Uterus (tissue), 4 donors: ENCODE results near the gene PPHLN1. TPM values are rescaled to one million over a fixed set of nuclear protein-coding genes. Genes with fewer than 3 reads are reported as not detected.

Experiments
- DNase-seq, 2 donors: peaks; one replicate each; pipeline ENCODE4 v3.0.0-alpha.2; 2019 to 2020
- H3K27ac ChIP-seq, 2 donors: fragments of 200-600 bp; sonication (generic); 1 replicate in 1 of 2; 2 replicates in 1 of 2; pipeline ENCODE4 v1.5.1; 2016 to 2018
- H3K27me3 ChIP-seq, 2 donors: fragments of 200-600 bp; sonication (generic); one replicate each; pipeline ENCODE4 v1.5.1; 2018 to 2019; ENCODE audit warnings: control low read depth in 1 of 2
- H3K36me3 ChIP-seq, 2 donors: fragments of 200-600 bp; sonication (generic); one replicate each; pipeline ENCODE4 v1.5.1; 2019; ENCODE audit warnings: control low read depth in 1 of 2
- H3K4me1 ChIP-seq, 2 donors: fragments of 200-600 bp; sonication (generic); one replicate each; pipeline ENCODE4 v1.5.1; 2018 to 2019; ENCODE audit warnings: control low read depth in 1 of 2
- H3K4me3 ChIP-seq, 2 donors: fragments of 200-600 bp; sonication (generic); 1 replicate in 1 of 2; 2 replicates in 1 of 2; pipeline ENCODE4 v1.5.1; 2018 to 2019; ENCODE audit warnings: mild to moderate bottlenecking in 1 of 2
- H3K9me3 ChIP-seq, 2 donors: fragments of 200-600 bp; sonication (generic); one replicate each; pipeline ENCODE4 v1.5.1; 2019; ENCODE audit warnings: control low read depth in 1 of 2
- CTCF ChIP-seq, 4 experiments: fragments of 200-600 bp in 2 of 4; fragments of 450-650 bp in 2 of 4; sonication (generic) in 2 of 4; IDR thresholded peaks; one replicate each; pipeline ENCODE4 v1.5.1; 2016 to 2019; ENCODE audit warnings: antibody characterized with exemption in 4 of 4, mild to moderate bottlenecking in 2 of 4, moderate library complexity in 1 of 4
- POLR2A ChIP-seq, 2 donors: fragments of 450-650 bp; IDR thresholded peaks; one replicate each; pipeline ENCODE4 v1.6.1; 2016; ENCODE audit warnings: antibody characterized with exemption in 2 of 2, mild to moderate bottlenecking in 1 of 2, moderate library complexity in 1 of 2
- intact Hi-C: fragments of 100-400 bp; cut with DNase I; formaldehyde crosslinking; loops from one replicate; pipeline ENCODE4 v1.15.1; 2023; ENCODE audit warnings: low total_unique reads
- total RNA-seq, 4 donors: library from RNA; depleted of rRNA in 3 of 4; stranded (reverse); fragments of >200 nt in 3 of 4; gene quantifications; one replicate each; pipeline versions ENCODE4 v1.1.0 to v1.2.4, GENCODE V29; 2014 to 2023
- donor health status: DM: yes; HTN: yes; CAD: no.

The PPHLN1 gene
- total RNA-seq, 4 donors from 2014 or later: 20.2 to 124 (median 53.3) TPM

GRCh38 chr12:42402821-42403411, 76.9 kb downstream of the PPHLN1 start:
- Histone ChIP-seq H3K4me1 (no peaks in the 10 kb centered on the region), H3K27ac (no peak overlapping the region), H3K9me3 (no peaks in the 10 kb centered on the region), H3K4me3 (no peak overlapping the region), H3K27me3 (no peaks in the 10 kb centered on the region), H3K36me3 (no peaks in the 10 kb centered on the region)
- intact Hi-C loops: no loop called here
- TF ChIP-seq POLR2A (IDR thresholded peaks at IDR 0.05) (no peak), CTCF (IDR thresholded peaks at IDR 0.05) (no peak)
- DNase-seq: no peak

- TF ChIP-seq CTCF (IDR thresholded peaks at IDR 0.05) (no peak), POLR2A (IDR thresholded peaks at IDR 0.05) (no peak)
- intact Hi-C loops: no loop called here
These were observed 81.3 kb downstream of the PPHLN1 start for GRCh38 chr12:42407306-42407705.

GRCh38 chr12:42409471-42409870, 83.5 kb downstream of the PPHLN1 start:
- Histone ChIP-seq H3K36me3 (no peaks in the 10 kb centered on the region), H3K4me3 (no peak overlapping the region), H3K4me1 (no peaks in the 10 kb centered on the region), H3K27ac (no peak overlapping the region), H3K9me3 (no peaks in the 10 kb centered on the region), H3K27me3 (no peaks in the 10 kb centered on the region)
- intact Hi-C loops: no loop called here
- TF ChIP-seq CTCF (IDR thresholded peaks at IDR 0.05): no peak
- TF ChIP-seq POLR2A (IDR thresholded peaks at IDR 0.05): no peak
- no peak for DNase-seq

More at GRCh38 chr12:42407306-42407705, 81.3 kb downstream of the PPHLN1 start:
- Histone ChIP-seq H3K27ac (no peak overlapping the region), H3K9me3 (no peaks in the 10 kb centered on the region), H3K27me3 (no peaks in the 10 kb centered on the region), H3K4me3 (no peak overlapping the region), H3K4me1 (no peaks in the 10 kb centered on the region), H3K36me3 (no peaks in the 10 kb centered on the region)
- no peak for DNase-seq

- H3K4me1 ChIP-seq: no peaks in the 10 kb centered on the region
- no peak for DNase-seq
- no peak overlapping the region for H3K4me3 ChIP-seq
- H3K27me3 ChIP-seq: no peaks in the 10 kb centered on the region
- intact Hi-C loops: no loop called here
- H3K27ac ChIP-seq: no peak overlapping the region
- TF ChIP-seq POLR2A (IDR thresholded peaks at IDR 0.05): no peak
- no peak for TF ChIP-seq CTCF (IDR thresholded peaks at IDR 0.05)
- H3K9me3 ChIP-seq: no peaks in the 10 kb centered on the region
- H3K36me3 ChIP-seq: no peaks in the 10 kb centered on the region
These were observed 84.4 kb downstream of the PPHLN1 start for GRCh38 chr12:42410340-42410739.

GRCh38 chr12:42420395-42420794, 94.4 kb downstream of the PPHLN1 start:
- no peaks in the 10 kb centered on the region for H3K4me1 ChIP-seq
- intact Hi-C loops: no loop called here
- H3K9me3 ChIP-seq: no peaks in the 10 kb centered on the region
- no peak for DNase-seq
- H3K27me3 ChIP-seq: no peaks in the 10 kb centered on the region
- H3K27ac ChIP-seq: no peak overlapping the region
- TF ChIP-seq CTCF (IDR thresholded peaks at IDR 0.05) (no peak), POLR2A (IDR thresholded peaks at IDR 0.05) (no peak)
- H3K36me3 ChIP-seq: no peaks in the 10 kb centered on the region
- H3K4me3 ChIP-seq: no peak overlapping the region
